Ishikawa (cell line): ENCODE data around the gene IFI44L.

Experiments
- CEBPB ChIP-seq: IDR thresholded peaks from 2 replicates; pipeline ENCODE4 v1.6.1; 2012
- CREB1 ChIP-seq: IDR thresholded peaks from 2 replicates; pipeline ENCODE4 v1.6.1; 2012; ENCODE audit warnings: low read depth
- EGR1 ChIP-seq: IDR thresholded peaks from 2 replicates; pipeline ENCODE4 v1.6.1; 2012
- EP300 ChIP-seq: IDR thresholded peaks from 2 replicates; pipeline ENCODE4 v1.6.1; 2012; ENCODE audit warnings: borderline replicate concordance
- MAX ChIP-seq: IDR thresholded peaks from 2 replicates; pipeline ENCODE4 v1.6.1; 2012
- RAD21 ChIP-seq: IDR thresholded peaks from 2 replicates; pipeline ENCODE4 v1.6.1; 2012; ENCODE audit warnings: low read depth
- REST ChIP-seq: IDR thresholded peaks from 2 replicates; pipeline ENCODE4 v1.6.1; 2012; ENCODE audit warnings: low read depth, mild to moderate bottlenecking
- TCF12 ChIP-seq: IDR thresholded peaks from 2 replicates; pipeline ENCODE4 v1.6.1; 2012; ENCODE audit warnings: low read depth
- USF1 ChIP-seq: IDR thresholded peaks from 2 replicates; pipeline ENCODE4 v1.6.1; 2012
- YY1 ChIP-seq: IDR thresholded peaks from 2 replicates; pipeline ENCODE4 v1.6.1; 2012; ENCODE audit warnings: low read depth
- ZBTB7A ChIP-seq: IDR thresholded peaks from 2 replicates; pipeline ENCODE4 v1.6.1; 2012; ENCODE audit warnings: low read depth

GRCh38 chr1:78691995-78692747 is 71.9 kb downstream of the IFI44L start:
- TF ChIP-seq REST (no peak), CREB1 (no peak), TCF12 (no peak), ZBTB7A (no peak), MAX (no peak), EGR1 (no peak), EP300 (no peak), YY1 (no peak), USF1 (no peak), RAD21 (no peak), CEBPB (no peak)
